HL-60 (cell line): ENCODE results near the gene DNAH7.

ENCODE experiments used
- DNase-seq, 2 experiments: peaks; one replicate each; pipeline ENCODE4 v3.0.0-alpha.2; 2010 to 2020; ENCODE audit warnings: low read depth in 1 of 2, low spot score in 1 of 2
- H3K27ac ChIP-seq: fragments of 250-450 bp; sonication (Bioruptor Pico); replicated peaks from 2 replicates; pipeline ENCODE4 v1.5.1; 2020; ENCODE audit warnings: mild to moderate bottlenecking, moderate library complexity
- H3K27me3 ChIP-seq: fragments of 250-450 bp; sonication (Bioruptor Pico); 2 replicates; pipeline ENCODE4 v1.5.1; 2021; ENCODE audit warnings: mild to moderate bottlenecking, moderate library complexity; ENCODE audit not compliant: insufficient read depth, poor library complexity, severe bottlenecking
- H3K4me3 ChIP-seq: replicated peaks from 2 replicates; pipeline ENCODE4 v1.5.1; 2011; ENCODE audit warnings: mild to moderate bottlenecking, control low read depth, low read length; ENCODE audit not compliant: insufficient read depth
- CTCF ChIP-seq: IDR thresholded peaks from one replicate; pipeline ENCODE4 v1.5.1; 2011; ENCODE audit warnings: low read length, control low read depth, inconsistent platforms; ENCODE audit not compliant: insufficient read depth
- GABPA ChIP-seq: IDR thresholded peaks from 2 replicates; pipeline ENCODE4 v1.6.1; 2012; ENCODE audit warnings: low read depth
- POLR2AphosphoS5 ChIP-seq: IDR thresholded peaks from 2 replicates; pipeline ENCODE4 v1.6.1; 2012; ENCODE audit warnings: low read depth
- REST ChIP-seq: IDR thresholded peaks from 2 replicates; pipeline ENCODE4 v1.6.1; 2012; ENCODE audit warnings: low read depth; ENCODE audit not compliant: insufficient replicate concordance
- SPI1 ChIP-seq: IDR thresholded peaks from 2 replicates; pipeline ENCODE4 v1.6.1; 2012; ENCODE audit warnings: low read depth, mild to moderate bottlenecking, borderline replicate concordance

Gene DNAH7

DNA sequence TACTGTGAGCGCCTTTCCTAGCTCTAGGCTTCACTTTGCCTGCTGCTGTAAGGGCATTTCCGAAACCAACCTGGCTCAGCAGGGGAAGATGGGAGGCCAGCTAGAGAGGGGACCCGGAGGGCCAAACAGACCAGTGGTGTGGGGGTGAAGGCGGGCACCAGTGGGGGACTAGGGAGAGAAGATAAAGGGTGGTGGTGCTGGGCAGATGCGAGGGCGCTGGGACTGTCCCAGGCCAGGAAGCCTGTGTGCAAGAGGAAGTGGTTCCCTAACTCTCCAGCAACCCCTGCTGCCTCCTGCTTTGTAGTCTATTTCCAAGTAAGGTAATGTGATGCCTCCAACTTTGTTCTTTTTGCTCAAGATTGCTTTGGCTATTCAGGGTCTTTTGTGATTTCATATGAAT, 73.1 kb downstream of the DNAH7 start:
- Histone ChIP-seq H3K27ac (no peak overlapping the region), H3K27me3 (no peaks in the 10 kb centered on the region), H3K4me3 (no peak overlapping the region)
- TF ChIP-seq POLR2AphosphoS5, result no peak
- TF ChIP-seq SPI1, result peak; percentile 27; the same call in 1 of the 2 replicates
- no peak for DNase-seq

GRCh38 chr2:195993623-195994022, 75.0 kb downstream of the DNAH7 start:
- DNase-seq, result no peak
- no peak for TF ChIP-seq CTCF
- no peak for TF ChIP-seq POLR2AphosphoS5
- no peak for TF ChIP-seq GABPA
- no peak for TF ChIP-seq SPI1
- TF ChIP-seq REST, result no peak
- Histone ChIP-seq H3K27ac (no peak overlapping the region), H3K4me3 (no peak overlapping the region), H3K27me3 (no peaks in the 10 kb centered on the region)

DNA sequence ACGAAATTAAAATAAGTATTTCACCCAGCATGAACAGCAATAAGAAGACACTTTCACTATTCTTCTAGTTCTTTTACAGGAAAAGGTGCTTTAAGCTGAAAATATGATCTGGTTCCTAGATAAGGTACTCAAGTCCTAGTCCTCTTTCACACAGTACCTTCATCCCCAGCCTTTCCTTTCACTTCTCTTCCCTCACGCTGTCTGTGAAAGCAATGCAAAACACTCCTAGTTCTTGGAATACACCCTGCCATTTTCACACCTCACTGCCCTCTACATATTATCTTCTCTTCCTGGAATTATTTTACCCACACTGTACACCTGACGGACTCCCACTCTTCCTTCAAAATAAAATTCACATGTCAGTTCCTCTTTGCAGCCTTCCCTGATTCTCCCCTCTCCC, 82.9 kb downstream of the DNAH7 start:
- Histone ChIP-seq H3K27ac (no peak overlapping the region), H3K4me3 (no peak overlapping the region), H3K27me3 (no peaks in the 10 kb centered on the region)
- DNase-seq, result no peak
- TF ChIP-seq SPI1, result no peak

DNA sequence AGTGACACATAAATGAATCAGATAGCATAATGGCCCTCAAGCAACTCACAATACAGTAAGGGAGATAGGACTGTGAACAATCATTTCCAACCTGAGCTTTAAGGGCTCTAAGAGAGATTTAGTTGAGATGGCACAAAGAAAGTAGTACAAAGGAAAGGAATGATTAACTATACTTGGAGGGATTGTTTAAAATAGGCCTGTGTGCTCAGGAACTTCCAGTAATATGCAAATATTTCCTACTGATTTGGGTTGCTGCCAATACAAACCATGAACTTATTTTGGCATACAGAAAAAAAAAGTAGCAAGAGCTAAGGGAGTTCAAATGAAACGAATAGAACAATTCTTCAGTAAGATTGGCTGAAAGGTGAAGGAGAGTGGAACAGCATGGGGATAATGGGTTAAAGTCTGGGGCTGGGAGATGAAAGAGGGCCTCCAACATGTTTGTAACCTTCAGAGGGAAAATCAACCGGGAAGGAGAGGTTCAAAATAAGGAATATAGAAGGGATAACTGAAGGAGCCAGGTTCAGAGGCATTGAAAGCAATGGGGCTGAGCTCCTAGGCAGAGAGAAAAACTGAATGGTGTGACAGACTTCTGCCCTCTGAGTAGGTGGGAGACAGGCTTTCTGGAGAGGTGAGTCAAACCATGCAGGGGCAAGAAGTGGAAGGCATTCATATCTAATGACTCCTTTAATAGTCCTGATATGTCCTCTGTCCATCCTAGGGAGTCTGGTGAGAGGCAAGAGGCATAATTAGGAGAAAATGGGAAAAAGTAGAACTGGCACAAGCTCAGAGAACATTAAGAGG, 83.5 kb downstream of the DNAH7 start:
- Histone ChIP-seq H3K27me3 (no peaks in the 10 kb centered on the region), H3K27ac (no peak overlapping the region), H3K4me3 (no peak overlapping the region)
- no peak for DNase-seq
- TF ChIP-seq GABPA (no peak), REST (no peak), CTCF (no peak), POLR2AphosphoS5 (no peak), SPI1 (no peak)

GRCh38 chr2:195967336-195967735, 101.3 kb downstream of the DNAH7 start:
- TF ChIP-seq CTCF (no peak), SPI1 (no peak), REST (no peak)
- Histone ChIP-seq H3K4me3 (no peak overlapping the region), H3K27ac (no peak overlapping the region), H3K27me3 (no peaks in the 10 kb centered on the region)
- DNase-seq, result no peak
